Jurkat, Clone E6-1 (cell line): ENCODE results near the gene CTAGE6. TPM values are rescaled to one million over a fixed set of nuclear protein-coding genes. Genes with fewer than 3 reads are reported as not detected.
"Not testable (repeated sequence)": the region's sequence is repeated elsewhere in the genome, so short reads cannot be mapped to it uniquely, and the experiment has no call there.

Source experiments
- DNase-seq: peaks from one replicate; pipeline ENCODE4 v3.0.0-alpha.2; 2011; ENCODE audit warnings: low read depth, low spot score
- H3K4me3 ChIP-seq: 2 replicates; pipeline ENCODE4 v1.5.1; 2011; ENCODE audit warnings: mild to moderate bottlenecking, low read length, control low read depth, moderate library complexity
- polyA plus RNA-seq: library from polyadenylated mRNA; unstranded; fragments of >200 nt; gene quantifications from one replicate; pipeline ENCODE4 v1.2.1, GENCODE V29; 2012; ENCODE audit warnings: missing spikeins; ENCODE audit not compliant: insufficient read length, insufficient read depth

The CTAGE6 gene
- not detected for polyA plus RNA-seq

- not testable (repeated sequence) for DNase-seq, H3K4me3 ChIP-seq
Observed at GRCh38 chr7:143757596-143757995, at the start of gene CTAGE6. Gene CTAGE6 (minus strand): TSS chr7:143757696. CDS start chr7:143757658, 38 bp downstream.

- not testable (repeated sequence) for DNase-seq, H3K4me3 ChIP-seq
Observed at GRCh38 chr7:143806664-143807071, 49.2 kb upstream of the CTAGE6 start.

- not testable (repeated sequence) for H3K4me3 ChIP-seq, DNase-seq
Observed at GRCh38 chr7:143797896-143798290, 40.4 kb upstream of the CTAGE6 start.

GRCh38 chr7:143797119-143797895, 39.8 kb upstream of the CTAGE6 start:
- not testable (repeated sequence) for DNase-seq

GRCh38 chr7:143795653-143796052, 38.2 kb upstream of the CTAGE6 start:
- DNase-seq, H3K4me3 ChIP-seq: not testable (repeated sequence)

More at GRCh38 chr7:143797119-143797895, 39.8 kb upstream of the CTAGE6 start:
- H3K4me3 ChIP-seq = not testable (repeated sequence)

- not testable (repeated sequence) for DNase-seq, H3K4me3 ChIP-seq
Observed at GRCh38 chr7:143792633-143793032, 35.1 kb upstream of the CTAGE6 start.

GRCh38 chr7:143785415-143786182, 28.1 kb upstream of the CTAGE6 start:
- DNase-seq, H3K4me3 ChIP-seq: not testable (repeated sequence)

GRCh38 chr7:143779591-143779990, 22.1 kb upstream of the CTAGE6 start:
- DNase-seq, H3K4me3 ChIP-seq: not testable (repeated sequence)

GRCh38 chr7:143772738-143773468, 15.4 kb upstream of the CTAGE6 start:
- not testable (repeated sequence) for DNase-seq

GRCh38 chr7:143767531-143767930, 10.0 kb upstream of the CTAGE6 start:
- not testable (repeated sequence) for H3K4me3 ChIP-seq, DNase-seq

More at GRCh38 chr7:143772738-143773468, 15.4 kb upstream of the CTAGE6 start:
- H3K4me3 ChIP-seq = not testable (repeated sequence)

GRCh38 chr7:143765678-143766077, 8.2 kb upstream of the CTAGE6 start:
- not testable (repeated sequence) for DNase-seq, H3K4me3 ChIP-seq

GRCh38 chr7:143763065-143763464, 5.6 kb upstream of the CTAGE6 start:
- H3K4me3 ChIP-seq, DNase-seq: not testable (repeated sequence)

GRCh38 chr7:143745340-143745739, 12.2 kb downstream of the CTAGE6 start:
- H3K4me3 ChIP-seq, DNase-seq: not testable (repeated sequence)

- H3K4me3 ChIP-seq = not testable (repeated sequence)
- DNase-seq = peak; percentile 15
Observed at GRCh38 chr7:143737037-143737819, 20.3 kb downstream of the CTAGE6 start.

- no peak for DNase-seq
- no peak overlapping the region for H3K4me3 ChIP-seq
Observed at GRCh38 chr7:143735962-143736361, 21.5 kb downstream of the CTAGE6 start.

- DNase-seq = no peak
- no peak overlapping the region for H3K4me3 ChIP-seq
Observed at GRCh38 chr7:143733876-143734275, 23.6 kb downstream of the CTAGE6 start.

- DNase-seq = no peak
- H3K4me3 ChIP-seq = no peak overlapping the region
Observed at GRCh38 chr7:143728333-143728862, 29.1 kb downstream of the CTAGE6 start.

GRCh38 chr7:143727561-143727960, 29.9 kb downstream of the CTAGE6 start:
- not testable (repeated sequence) for H3K4me3 ChIP-seq, DNase-seq
